SKM-1 treated with dmso at 0.1 percent for 144 hours (cell line): Measurements from ENCODE around the gene RMDN3.

Experiments used
- DNase-seq: peaks from one replicate; lab custom pipeline; 2025; ENCODE audit not compliant: unreplicated experiment; lab: John Stamatoyannopoulos, UW

The RMDN3 gene, protein sequence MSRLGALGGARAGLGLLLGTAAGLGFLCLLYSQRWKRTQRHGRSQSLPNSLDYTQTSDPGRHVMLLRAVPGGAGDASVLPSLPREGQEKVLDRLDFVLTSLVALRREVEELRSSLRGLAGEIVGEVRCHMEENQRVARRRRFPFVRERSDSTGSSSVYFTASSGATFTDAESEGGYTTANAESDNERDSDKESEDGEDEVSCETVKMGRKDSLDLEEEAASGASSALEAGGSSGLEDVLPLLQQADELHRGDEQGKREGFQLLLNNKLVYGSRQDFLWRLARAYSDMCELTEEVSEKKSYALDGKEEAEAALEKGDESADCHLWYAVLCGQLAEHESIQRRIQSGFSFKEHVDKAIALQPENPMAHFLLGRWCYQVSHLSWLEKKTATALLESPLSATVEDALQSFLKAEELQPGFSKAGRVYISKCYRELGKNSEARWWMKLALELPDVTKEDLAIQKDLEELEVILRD

DNA sequence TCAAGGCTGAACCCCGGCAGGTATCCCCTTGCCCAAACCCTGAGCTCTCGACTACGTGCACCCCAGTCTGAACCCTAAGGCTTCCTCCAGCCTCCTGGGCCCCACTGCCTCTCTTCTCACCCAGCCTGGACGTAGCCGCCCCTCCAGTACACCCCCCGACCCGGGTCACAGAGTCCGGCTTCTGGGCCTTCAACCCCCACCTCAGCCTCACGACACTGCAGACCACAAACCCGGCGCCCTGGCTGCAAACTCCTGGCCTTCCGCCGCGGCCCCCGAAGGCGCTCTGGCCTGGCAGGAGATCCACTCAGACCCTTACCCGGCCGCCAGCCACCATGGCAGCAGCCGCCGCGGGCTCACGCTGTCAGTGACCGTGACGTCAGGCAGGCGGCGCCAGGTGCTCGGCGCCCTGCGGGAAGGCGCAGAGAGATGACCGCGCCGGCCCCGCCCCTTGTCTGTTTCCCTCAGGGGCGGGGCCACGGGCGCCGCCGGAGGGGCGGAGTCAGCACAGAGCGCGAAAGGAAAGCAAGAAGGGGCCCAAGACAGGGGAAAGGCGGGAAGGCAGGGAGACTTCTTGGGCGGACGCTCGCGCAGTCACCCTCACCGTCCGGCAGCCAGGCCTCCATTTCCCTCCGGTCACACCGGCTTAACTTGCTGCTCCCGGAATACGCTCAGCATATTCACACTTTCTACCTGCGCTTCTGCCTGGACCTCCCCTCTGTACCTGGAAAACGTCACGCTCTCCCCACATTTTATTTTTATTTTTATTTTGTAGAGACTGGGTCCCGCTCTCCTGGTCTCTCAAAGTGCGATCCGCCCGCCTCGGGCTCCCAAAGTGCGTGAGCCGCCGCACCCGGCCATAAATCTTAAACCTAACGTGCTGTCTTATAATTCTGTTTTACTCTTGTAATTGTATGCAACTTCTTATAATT lies at the start of gene RMDN3:
Gene RMDN3, minus strand, starts transcription at position 372 of the 929 bp plus-strand sequence. CDS start 471 bp downstream, outside the sequence.
- peak; percentile 88 for DNase-seq

DNA sequence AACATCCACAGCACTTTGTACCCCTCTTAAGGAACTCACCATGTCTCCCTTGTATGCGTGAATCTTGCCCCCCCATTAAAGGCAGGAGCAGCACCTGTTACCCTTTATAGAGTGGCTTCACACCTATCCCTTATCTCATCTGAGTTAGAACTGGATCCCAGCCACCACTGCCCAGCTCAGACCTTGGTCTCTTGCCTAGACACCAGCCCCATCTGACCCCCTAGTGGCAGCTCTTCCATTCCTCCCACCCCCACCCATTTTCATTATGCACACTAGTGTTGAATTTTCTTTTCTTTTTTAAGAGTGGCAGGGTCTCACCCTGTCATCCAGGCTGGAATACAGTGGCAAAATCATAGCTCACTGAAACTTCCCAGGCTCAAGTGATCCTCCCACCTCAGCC lies 48.6 kb upstream of the RMDN3 start:
- no peak for DNase-seq

DNA sequence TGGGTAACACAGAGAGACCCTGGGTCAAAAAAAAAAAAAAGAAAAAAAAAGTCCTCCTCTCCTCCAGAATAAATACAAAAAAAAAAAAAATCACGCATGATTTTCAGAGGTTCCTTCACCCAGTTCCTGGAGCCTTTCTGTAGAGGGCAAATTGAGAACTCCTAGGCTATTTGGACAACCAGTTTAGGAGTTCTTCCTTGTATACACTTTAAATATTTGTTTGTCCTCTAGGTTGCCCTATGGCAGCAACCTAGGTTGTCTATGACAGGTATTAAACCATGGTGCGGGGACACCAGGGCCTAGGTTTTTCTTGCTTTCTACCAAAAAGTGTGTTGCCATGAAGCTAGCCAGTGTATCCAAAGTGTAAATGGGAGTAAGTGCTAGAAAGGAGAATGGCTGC lies 48.0 kb upstream of the RMDN3 start:
- DNase-seq, result no peak

DNA sequence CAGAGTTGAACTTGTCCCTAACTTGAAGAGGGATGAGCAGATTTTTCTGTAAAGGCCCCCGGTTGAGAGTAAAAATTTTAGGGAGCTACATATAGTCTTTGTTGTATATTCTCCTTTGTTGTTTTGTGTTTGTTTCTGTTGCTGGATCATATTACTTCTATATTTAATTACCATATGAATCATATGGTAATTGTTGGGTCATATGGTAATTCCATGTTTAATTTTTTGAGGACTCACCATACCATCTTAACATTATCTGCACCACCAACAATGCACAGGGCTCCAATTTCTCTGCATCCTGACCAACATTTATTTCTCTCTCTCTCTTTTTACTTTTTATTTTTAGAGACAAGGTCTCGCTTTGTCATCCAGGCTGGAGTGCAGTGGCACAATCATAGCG lies 44.5 kb upstream of the RMDN3 start:
- no peak for DNase-seq

DNA sequence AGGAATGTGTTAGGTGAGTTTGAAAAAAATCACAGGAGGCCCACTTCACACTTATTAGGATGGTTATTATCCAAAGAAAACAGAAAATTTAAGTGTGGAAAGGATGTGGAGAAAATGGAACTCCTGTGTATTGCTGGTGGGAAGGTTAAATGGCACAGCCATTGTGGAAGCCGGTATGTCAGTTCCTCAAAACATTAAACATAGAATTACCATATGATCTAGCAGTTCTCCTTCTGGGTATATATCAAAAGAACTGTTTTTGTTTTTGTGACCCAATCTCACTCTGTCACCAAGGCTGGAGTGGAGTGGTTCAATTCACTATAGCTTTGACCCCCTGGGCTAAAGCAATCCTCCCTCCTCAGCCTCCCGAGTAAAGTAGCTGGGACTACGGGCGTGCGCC lies 41.5 kb upstream of the RMDN3 start:
- no peak for DNase-seq

DNA sequence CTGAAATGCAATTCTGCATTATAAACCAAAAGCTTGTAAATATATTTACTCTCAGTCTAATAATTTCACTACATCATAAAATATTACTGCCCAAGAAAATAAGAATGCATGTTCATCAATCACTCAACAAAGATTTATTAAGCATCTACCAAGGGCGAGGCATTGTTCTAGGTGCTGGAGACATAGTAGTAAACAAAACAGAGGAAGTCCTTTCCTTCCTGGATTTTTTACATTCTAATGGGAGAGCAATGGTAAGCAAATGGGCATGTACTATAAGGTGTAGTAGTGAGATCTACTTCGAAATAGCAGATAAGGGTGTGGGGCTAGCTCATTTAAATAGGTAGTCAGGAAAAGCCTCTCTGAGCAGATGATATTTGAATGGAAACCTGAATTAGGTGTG lies 41.0 kb upstream of the RMDN3 start:
- no peak for DNase-seq

DNA sequence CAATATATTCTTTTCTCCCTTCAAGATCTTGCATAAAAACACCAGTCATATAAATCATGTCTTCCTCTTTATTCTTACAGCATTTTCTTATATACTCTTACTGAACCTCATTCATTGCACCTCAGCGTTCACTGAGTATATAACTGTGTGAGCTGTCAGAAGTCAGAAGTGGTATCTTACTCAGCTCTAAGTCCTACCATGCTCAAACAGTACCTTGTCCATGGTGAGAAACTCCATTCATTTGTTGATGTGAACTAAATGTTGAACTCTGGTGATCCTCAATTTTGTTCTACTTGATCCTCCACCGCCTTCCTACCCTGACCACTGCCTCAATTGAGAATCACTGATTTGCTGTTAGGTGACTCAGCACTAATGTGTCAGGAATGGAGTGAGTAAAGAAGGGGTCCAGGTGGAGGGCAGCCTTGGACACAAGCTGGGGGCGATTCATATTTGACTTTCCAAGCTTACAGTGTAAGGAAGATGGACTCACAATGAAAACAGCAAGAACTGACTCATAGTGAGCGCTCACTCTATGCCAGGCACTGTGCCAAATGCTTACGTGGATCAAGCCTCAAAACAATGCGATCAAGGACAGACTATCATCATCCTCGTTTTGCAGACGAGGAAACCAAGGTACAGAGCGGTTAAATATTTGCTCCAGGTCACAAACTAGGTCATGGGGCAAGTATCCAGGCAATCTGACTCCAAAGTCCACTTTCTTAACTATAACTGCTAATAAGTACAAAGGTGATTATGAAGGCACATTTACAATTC lies 38.3 kb upstream of the RMDN3 start:
- no peak for DNase-seq

DNA sequence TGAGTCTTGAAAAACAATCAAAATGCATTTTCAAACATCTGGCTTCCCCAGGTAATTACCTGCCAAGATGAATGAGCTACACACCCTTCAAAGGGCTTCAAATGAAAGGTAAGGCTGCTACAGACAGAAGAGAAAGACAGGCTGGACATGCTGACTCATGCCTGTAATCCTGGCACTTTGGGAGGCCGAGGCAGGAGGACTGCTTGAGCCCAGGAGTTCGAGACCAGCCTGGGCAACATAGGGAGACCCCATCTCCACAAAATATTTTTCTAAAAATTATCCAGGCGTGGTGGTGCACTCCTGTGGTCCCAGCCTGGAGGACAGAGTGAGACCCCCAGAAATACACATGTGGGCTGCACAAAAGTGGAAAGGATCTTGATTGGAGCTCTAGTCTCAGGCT lies 37.3 kb upstream of the RMDN3 start:
- no peak for DNase-seq

DNA sequence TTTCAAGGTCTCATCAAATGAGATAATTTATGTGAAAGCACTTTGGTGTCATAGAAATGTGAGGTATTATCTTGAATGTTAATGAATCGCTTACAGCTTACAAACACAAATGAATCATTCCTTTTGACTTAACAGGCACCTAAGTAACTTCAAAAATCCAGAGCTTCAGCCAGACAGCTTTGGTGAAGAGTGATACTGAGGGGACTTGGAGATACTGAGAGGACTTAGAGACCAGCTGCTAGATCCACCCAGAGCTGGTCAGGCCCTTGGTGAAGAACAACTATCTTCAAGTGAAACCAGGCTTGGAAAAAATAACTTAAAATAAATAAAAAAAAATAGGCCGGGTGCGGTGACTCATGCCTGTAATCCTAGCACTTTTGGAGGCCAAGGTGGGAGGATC lies 35.7 kb upstream of the RMDN3 start:
- DNase-seq, result no peak

DNA sequence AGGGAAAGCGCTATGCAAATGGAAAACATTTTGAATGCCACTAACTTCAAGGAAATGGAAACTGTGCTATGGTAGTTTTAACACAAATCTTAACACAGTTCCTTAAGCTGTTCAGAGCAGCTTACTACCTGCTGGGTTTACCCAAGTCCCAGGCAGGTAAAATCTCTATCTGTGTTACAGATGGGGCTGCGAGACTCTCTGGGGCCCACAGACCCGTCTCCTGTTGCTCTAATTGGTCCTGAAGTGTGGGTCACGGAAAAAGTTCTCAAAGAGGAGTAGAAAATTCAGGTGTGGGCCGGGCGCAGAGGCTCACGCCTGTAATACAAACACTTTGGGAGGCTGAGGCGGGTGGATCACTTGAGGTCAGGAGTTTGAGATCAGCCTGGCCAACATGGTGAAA lies 34.9 kb upstream of the RMDN3 start:
- DNase-seq, result no peak

DNA sequence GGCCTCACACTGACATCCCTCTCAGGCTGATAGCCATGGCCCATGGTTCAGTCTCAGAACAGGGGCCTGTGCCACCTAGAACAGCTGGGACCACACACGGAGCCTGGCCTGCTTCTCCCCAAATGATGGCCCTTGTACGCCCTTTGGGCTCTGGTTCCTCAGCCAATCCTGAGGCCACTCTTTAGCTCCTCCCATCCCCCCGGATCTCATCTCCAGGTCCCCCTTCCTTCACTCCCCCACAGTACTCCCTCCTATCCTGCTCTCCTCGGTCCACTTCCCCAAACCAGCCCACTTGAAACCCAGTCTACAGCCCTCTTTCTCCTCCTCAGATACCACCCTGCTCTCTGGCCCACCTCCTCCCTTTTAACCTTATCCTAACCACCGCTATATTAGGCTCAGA lies 34.1 kb upstream of the RMDN3 start:
- no peak for DNase-seq

DNA sequence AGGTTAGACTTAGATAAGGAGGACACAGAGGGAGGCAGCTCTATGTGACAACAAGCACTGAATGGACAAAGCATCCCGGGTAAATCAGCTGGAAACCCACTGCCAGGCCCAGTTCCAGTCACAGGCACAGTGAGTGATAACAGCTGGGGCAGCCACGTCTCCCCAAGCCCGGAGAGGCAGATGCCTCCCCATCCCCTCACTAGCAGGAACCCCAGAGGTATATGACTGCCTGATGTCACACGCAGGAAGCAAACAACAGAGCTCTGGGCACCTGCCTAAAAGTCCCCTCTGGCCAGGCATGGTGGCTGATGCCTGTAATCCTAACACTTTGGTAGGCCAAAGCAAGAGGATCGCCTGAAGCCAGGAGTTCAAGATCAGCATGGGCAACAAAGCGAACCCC lies 32.9 kb upstream of the RMDN3 start:
- DNase-seq, result no peak

DNA sequence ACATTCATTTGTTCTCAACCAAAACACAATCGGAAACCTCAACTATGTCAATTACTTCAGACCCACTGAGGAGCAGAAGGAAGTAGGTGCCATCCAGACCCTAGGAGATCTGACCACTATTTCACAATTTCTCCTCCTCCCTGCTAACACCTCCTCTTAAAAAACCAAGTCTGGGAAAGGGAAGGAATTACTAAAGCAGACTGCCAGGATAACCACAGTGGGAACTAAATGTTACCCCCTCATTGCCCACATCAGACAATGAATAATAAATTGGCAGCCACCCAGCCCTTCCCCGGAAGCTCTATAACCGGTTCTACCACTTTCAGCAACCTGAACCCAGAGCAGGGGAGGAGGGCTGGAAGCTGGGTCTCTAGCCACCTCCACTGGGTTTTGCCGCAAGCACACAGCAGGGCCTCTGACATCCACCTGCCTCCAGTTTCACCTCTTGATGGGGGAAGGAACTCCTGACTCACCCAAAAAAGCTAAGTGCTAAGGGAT lies 32.3 kb upstream of the RMDN3 start:
- DNase-seq, result peak; percentile 55

DNA sequence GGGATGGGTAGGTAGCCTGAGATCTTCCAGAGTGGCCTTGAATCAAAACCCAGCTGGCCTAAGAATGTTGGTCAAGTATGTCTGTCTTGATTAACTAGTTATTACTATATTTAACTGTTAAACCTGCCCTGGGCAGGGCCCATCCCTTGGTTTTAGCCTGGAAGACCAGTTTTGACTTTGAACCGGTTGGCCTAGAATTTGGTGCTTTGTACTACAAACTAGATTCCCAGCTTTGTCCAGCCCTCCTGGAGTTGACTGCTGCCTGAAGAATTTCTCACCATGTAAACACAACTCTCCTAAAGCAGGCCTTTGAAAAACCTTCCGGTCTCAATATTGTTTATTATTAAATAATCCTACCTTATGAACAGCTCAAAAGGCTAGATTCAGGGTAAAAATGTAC lies 30.8 kb upstream of the RMDN3 start:
- no peak for DNase-seq

DNA sequence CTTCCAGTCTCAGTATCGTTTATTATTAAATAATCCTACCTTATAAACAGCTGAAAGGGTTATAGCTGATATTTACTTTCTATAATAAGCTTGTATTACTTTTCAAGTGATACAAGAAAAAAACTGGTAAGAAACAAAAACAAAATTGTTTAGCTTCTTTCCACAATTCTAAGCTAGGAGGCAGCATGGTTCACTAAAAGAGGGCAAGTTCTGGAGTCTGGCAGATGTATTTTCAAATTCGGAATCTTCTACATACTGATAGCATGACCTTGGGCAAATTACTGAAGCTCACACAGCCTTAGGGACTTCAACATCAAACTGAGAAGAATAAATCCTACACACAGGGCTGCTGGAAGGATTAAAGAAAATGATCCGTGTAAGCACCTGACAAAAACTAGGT lies 30.1 kb upstream of the RMDN3 start:
- DNase-seq, result no peak

DNA sequence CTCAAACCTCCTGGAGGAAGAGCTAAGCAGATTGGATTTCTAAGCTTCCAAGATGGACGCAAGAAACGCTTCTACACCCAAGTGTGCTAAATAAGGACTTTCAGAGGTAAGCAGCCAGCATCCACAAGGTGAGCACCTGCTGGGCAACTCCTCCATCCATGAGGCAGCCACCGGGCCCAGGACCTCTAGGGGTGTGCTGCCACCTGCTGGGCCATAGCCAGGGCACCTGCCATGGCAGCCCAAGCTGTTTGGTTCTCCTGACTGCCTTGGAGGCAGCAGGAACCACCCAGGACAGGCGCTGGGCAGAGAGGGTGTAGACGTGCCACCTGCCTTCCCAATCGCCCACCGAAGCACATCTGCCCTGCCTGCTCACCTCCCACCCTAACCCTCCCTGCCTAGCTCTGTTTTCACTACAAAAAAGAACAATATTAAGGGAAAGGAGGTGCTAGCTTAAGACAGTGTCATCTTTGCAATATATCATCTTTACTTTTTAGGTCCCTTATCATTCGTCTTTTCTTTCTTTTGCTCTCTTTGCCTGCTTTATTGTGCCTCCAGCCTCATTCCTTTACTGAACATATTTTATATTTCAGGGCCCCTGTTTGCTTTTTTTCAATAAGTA lies 27.7 kb upstream of the RMDN3 start:
- DNase-seq, result peak; percentile 32

DNA sequence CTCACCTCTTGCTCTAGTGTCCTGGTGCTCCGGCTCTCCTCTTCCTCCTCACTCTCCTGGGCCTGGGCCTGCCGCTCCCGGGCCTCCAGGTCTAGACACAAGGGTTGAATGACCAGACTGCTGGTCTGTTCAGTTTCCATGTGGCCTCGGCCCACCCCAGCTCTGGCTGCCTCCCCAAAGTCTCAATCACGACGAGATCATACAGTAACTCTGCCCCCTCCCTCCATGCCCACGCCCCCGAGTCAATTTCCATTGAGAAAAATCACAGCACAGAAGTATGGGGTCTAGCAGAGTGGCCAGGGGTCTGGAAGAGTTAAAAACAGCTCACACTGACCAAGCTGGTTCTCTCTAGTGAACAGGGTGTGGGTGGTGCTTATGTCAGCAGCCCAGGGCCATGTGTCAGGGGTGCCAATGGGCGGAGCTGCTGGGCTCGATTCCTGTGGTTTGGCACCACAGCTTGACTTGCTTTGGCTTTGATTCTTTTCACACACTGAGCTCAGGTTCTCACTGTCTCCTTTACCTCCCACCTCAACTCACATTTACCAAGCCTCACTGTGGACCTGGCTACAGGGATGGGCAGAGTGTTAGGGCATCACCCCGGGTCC lies 21.6 kb upstream of the RMDN3 start:
- no peak for DNase-seq

DNA sequence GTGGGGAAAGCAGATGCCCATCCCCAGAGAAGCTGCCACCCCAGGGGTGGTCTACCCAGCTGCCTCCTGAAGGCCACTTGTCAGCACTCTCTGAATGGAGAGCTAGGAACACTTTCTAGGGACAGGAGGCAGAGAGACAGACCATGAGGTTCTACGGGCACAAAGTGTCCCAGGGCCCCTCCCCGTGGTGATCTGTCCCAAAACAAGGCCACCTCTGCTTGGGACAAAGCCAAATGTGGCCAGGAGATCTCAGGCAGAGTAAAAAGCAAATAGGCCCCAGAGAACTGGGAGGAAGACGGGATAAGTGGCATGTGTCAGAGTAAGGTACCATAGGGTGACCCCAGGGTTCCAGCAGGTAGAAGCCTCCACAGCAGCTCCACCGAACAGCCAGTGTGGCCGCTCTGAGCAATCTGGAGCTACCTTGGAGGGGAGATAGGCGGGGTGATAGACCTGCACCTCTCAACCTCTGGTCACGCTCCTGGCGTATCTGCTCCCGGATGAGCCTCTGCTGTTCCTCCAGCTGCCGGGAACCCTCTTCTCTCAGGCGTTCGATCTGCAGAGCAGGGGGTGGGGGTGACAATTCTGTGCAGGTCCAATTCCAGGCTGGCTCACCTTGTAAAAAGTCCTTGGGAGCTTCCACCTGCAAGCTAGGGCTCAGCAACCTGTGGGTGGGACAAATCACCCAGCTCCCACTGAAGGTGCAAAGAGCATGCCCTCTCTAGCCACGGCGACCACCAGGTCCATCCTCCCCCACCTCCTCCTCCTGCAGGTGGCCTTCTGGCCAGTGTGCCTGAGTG lies 20.9 kb upstream of the RMDN3 start:
- DNase-seq, result no peak

DNA sequence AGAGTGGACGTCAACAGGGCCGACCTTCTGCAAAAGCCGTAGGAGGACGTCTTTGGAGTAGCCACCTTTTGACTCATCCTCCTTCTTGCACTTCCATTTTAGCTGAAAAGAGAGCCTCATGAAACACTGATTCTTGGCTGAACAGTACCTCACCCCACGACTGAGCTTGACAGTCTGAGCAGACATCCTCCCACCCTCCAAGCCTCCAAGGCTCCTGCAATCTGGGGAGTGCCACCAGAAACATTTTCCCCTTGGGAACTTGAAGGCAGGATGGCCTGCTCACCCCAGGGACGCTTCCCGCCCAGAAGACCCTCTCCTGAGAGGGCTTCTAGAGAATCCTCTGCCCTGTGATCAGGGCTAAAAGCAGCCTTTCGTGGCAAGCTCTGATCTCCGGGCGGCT lies 20.0 kb upstream of the RMDN3 start:
- no peak for DNase-seq
